BE2C (cell line): ENCODE results near the gene DOCK6.

Experiments used
- DNase-seq: peaks from one replicate; pipeline ENCODE4 v3.0.0-alpha.2; 2020
- H3K27me3 ChIP-seq: fragments of 250-450 bp; sonication (Bioruptor Pico); 2 replicates; pipeline ENCODE4 v1.5.1; 2020; ENCODE audit warnings: mild to moderate bottlenecking
- H3K36me3 ChIP-seq: fragments of 250-450 bp; sonication (Bioruptor Pico); 2 replicates; pipeline ENCODE4 v1.5.1; 2020; ENCODE audit warnings: mild to moderate bottlenecking
- H3K4me1 ChIP-seq: fragments of 250-450 bp; sonication (Bioruptor Pico); 2 replicates; pipeline ENCODE4 v1.5.1; 2020
- H3K4me3 ChIP-seq: 2 replicates; pipeline ENCODE4 v1.5.1; 2011; ENCODE audit warnings: low read depth, low read length
- H3K9me3 ChIP-seq: fragments of 250-450 bp; sonication (Bioruptor Pico); 2 replicates; pipeline ENCODE4 v1.5.1; 2020
- CTCF ChIP-seq: IDR thresholded peaks from 2 replicates; pipeline ENCODE4 v1.5.1; 2012; ENCODE audit warnings: mild to moderate bottlenecking, low read depth, low read length

DOCK6 gene

DNA sequence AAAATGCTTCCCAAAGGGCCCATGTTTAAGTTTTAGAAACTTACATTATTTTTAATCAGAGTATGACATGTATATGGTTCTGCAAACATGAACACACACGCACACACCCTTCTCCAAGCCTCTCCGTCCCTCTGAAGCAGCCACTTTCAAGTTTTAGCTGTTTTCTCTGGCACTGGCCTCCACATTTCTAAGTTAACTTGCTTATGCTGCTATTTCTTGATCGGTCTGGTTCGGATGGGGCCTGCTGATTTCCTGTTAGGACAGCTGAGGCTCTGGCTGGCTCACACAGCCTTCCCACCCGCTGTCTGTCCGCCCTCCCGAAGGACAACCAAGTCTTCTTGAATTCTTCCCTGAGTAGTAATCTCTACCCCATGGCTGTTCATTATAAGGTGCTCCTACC lies 111.1 kb downstream of the DOCK6 start:
- no peak overlapping the region for H3K4me3 ChIP-seq

More for the DNA sequence above, 111.1 kb downstream of the DOCK6 start:
- Histone ChIP-seq H3K36me3 (peaks cover 51% of the 10 kb centered on the region), H3K27me3 (no peaks in the 10 kb centered on the region), H3K9me3 (no peaks in the 10 kb centered on the region), H3K4me1 (peaks cover 4% of the 10 kb centered on the region; the same call in 1 of the 2 replicates)
- TF ChIP-seq CTCF, result no peak
- DNase-seq, result no peak
